Measurements from ENCODE around the gene UBA52.

DNA sequence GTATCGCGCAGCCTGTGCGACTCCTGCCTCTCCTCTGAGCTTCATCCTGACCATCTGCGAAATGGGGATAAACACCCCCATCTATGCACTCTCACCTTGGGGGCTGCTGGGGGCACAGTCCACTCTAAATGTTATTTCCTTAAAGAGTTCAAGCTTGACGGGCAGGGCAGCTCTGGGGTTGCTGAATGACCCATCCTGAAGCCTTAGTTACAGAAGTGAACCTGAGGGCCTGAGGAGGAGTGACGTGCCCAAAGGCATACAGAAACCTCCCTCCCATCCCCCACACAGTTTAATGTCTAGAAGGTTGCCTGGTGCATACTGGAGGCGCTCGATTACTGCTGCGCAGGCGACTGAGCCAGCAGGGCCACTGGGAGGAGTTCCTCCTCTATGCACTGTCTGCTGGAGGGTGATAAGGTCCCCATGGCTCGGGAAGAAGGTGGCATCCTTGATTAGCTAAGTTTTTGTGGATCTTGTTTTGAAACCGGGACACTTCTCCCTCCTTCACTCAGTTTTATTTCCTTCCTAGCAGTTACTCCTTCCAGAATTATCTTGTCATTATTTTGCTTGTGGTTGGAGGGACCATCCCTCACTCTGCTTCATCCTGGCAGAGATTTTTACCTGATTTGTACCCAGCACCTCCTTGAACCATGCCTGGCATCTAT is 27.7 kb upstream of the UBA52 start:
- TF ChIP-seq, protein P1, sequence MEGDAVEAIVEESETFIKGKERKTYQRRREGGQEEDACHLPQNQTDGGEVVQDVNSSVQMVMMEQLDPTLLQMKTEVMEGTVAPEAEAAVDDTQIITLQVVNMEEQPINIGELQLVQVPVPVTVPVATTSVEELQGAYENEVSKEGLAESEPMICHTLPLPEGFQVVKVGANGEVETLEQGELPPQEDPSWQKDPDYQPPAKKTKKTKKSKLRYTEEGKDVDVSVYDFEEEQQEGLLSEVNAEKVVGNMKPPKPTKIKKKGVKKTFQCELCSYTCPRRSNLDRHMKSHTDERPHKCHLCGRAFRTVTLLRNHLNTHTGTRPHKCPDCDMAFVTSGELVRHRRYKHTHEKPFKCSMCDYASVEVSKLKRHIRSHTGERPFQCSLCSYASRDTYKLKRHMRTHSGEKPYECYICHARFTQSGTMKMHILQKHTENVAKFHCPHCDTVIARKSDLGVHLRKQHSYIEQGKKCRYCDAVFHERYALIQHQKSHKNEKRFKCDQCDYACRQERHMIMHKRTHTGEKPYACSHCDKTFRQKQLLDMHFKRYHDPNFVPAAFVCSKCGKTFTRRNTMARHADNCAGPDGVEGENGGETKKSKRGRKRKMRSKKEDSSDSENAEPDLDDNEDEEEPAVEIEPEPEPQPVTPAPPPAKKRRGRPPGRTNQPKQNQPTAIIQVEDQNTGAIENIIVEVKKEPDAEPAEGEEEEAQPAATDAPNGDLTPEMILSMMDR (IDR thresholded peaks at IDR 0.05) = no peak
- TF ChIP-seq EZH2 (IDR thresholded peaks at IDR 0.05; ENCODE audit: borderline replicate concordance, insufficient read depth, low read depth, low read length, poor library complexity, severe bottlenecking) = no peak

Data from B cell (primary cell).